Measurements from ENCODE around the gene SLC24A1. TPM values are rescaled to one million over a fixed set of nuclear protein-coding genes. Genes with fewer than 3 reads are reported as not detected.

SLC24A1 gene
- polyA plus RNA-seq, 4 donors = 20.5 to 23.2 (median 21.7) TPM

DNA sequence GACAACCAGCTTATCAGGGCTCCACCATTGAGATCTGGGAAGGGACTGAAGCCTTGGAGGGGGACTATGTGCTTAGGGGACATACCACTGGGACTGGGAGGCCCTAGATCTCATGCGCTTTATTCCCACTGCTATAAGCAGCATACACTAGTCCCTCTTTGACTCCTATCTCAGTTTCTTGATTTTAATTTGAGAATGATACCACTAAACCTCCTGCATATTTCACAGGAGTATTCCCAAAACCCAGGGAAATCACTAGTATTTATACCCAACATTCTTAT lies 29.2 kb downstream of the SLC24A1 start:
- no peak for DNase-seq (ENCODE audit: low read depth in 4 of 4, low spot score in 3 of 4)

DNA sequence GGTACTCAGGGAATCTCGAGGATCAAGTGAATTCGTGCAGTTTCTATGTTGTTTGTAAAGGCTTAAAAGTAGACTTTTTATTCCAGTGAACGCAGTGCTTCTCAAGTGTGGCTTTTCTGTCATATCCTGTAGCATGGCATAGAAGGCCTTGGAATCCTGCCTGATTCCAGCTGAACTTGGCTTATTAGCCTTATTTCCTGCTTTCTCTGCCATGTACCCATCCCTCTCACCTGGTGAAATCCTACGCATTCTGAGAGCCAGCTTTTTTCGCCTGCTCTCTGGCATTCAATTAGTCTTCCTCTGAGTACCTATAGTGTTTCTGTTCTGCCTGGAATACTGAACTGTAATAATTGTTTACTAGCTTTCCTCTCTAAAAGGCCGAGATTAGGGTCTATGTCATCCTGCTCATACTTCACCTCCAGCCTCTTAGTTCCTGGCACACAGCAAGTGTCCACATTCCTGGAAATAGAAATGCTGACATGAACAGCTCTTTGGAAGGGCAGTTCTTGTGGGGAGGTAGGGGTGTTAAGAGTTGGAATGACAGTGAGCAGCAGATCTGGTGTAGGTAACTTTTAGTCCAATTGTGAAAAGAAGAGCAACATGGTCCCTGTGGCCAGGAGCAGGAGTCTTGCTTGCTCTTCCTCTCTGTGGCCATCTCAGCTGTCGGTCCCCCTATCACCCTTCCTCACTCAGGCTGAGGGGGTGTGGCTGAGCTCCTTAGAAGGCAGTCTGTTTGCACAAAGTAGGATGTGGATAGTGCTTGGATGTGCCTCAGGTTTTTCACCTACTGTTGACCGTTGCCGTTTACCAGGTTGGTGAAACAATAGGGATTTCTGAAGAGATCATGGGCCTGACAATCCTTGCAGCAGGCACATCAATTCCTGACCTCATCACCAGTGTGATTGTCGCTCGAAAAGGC lies 30.4 kb downstream of the SLC24A1 start:
- no peak for DNase-seq (ENCODE audit: low read depth in 4 of 4, low spot score in 3 of 4)

DNA sequence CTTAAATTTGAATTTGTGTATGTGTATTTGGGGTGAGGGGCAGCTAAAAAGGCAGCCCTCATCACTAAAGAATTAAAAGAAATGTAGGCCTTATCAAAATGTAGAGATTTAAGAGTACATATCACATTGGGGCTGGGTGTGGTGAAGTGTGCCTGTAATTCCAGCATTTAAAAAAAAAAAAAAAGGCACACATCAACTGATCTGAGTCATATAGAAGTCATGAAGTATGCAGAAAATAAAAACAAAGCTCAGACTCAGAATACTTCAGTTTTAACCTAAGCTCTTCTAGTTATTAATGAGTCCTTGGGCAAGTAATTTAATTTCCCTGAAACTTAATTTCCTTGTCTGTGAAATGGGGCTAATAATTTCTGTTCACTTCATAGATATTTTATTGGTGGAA lies 31.6 kb downstream of the SLC24A1 start:
- no peak for DNase-seq (ENCODE audit: low read depth in 4 of 4, low spot score in 3 of 4)

DNA sequence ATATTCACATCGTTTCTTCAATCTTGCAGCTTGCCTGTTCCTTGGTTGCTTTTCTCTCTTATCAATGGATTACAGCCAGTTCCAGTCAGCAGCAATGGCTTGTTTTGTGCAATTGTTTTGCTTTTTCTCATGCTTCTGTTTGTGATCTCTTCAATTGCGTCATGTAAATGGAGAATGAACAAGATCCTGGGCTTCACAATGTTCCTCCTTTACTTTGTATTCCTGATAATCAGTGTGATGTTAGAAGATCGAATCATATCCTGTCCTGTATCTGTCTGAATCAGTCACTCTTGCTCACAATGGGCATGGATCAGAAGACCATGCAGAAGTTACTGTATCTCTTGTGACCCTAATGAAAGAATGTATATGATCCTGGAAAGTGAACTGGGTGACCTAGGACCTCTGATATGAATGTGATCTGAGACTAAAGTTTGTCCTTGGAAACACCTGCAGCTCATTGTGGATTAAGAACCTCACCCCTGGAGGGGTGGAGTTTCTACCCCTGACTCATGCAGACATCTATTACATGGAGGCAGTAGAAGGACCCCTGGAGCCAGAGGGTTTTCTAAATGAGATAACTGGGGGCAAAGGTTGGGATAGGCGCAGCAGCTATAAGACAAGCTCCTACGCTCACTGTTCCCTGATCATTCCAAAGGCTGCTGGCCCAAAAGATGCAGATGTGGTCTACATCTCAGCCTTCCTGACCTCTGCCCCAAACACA lies 32.2 kb downstream of the SLC24A1 start:
- DNase-seq (ENCODE audit: low read depth in 4 of 4, low spot score in 3 of 4) = no peak

DNA sequence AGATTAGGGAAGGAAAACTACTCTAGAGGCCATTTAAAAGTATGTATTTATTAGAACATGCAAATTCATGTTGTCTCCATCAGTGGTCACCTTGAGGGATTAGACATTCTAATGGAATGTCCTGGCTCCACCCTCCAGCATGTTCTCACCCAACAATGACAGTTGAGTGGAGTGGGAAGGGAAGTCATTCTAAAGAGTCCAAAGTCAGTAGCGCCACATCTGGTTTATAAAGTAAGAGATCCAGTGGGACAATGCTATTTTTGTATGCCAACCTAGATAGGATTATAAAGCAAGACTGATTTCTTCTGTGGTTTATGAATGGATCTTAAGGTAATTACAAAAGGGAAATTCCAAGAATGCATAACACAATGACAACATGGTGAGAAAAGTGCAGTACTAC lies 33.3 kb downstream of the SLC24A1 start:
- no peak for DNase-seq (ENCODE audit: low read depth in 4 of 4, low spot score in 3 of 4)

DNA sequence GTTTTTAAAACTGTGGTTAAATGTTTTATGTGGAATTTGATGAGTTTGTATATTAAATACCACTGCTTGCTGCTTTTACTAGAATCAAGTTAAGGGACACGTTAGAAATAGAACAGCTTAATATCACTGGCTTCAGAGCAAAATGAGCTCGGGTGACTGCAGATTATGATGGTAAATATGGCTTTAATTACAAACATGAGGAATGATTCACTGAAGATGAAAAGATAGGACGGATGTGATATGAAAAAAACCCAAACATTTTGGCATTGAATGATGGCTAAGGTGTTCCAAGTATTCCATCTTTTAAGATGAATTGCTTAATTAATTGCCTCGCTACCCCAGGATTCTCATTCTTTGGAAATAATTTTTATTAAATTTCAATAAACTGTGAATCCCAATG lies 33.7 kb downstream of the SLC24A1 start:
- no peak for DNase-seq (ENCODE audit: low read depth in 4 of 4, low spot score in 3 of 4)

DNA sequence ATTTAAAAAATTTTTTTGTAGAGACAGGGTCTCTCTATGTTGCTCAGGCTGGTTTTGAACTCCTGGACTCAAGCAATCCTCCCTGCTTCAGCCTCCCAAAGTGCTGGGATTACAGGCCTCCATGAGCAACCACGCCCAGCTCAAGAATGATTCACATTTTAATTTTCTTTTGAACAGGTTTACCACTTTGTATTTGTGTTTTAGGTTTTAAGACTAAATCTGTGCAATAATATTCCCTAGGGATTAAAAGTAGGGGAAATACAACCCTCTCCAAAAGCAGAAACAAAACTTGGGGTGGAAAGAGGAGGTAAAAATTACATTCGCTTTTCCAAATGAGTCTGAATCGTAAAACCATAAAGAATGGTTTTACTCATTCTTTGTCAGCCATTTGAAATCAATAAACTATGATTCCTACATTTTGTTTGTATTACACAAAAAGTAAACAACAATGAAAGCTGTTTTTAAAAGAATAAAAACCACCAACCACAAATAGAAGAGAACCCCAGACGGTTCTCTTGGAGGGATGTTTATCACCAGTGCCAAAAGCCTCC lies 37.8 kb downstream of the SLC24A1 start:
- DNase-seq (ENCODE audit: low read depth in 4 of 4, low spot score in 3 of 4) = no peak

DNA sequence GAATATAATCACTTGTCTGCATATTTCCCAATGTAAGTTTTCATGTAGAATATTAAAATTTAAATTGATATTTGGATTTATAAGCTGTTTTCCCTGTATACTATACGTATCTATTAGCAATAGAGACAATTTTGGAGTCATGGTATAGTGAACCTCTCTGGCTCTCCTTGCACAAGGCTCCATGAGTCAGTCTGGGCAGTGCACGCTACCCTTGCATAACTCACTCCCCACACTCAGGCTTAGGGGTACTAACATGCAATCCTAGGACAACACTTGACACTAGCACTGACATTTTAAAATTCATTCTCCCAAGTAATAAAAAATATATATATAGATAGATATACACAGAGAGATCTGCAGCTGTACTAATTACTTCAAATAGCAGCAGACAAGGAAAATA lies 39.2 kb downstream of the SLC24A1 start:
- DNase-seq (ENCODE audit: low read depth in 4 of 4, low spot score in 3 of 4) = no peak

DNA sequence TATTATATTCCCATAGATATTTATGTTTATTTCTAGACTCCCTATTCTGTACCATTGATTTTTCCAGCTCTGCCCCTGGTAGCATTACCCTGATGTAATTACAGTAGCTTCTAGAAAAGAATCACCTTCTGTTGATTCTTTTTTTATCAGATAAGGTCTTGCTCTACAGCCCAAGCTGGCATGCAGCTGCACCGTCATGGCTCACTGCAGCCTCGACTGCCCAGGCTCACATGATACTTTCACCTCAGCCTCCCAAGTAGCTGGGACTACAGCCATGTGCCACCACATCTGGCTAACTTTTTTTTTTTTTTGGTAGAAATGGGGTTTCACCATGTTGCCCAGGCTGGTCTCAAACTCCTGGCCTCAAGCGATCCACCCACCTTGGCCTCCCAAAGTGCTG lies 41.8 kb downstream of the SLC24A1 start:
- DNase-seq (ENCODE audit: low read depth in 4 of 4, low spot score in 3 of 4) = peak in 2 of 4 donors; percentile 3 to 13

DNA sequence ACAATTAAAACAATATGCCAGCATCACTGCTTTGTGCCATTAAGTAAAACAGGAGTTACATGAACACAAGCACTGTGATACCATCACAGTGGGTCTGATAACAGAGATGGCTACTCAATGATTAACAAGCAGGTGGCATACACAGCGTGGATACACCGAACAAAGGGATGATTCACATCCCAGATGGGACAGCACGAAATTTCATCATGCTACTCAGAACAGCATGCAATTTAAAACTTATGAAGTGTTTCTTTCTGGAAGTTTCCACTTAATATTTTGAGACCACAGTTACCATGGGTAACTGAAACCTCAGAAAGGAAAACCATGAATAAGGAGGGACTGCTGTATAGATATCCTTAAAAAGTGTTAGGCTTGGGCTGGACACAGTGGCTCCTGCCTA lies 44.5 kb downstream of the SLC24A1 start:
- no peak for DNase-seq (ENCODE audit: low read depth in 4 of 4, low spot score in 3 of 4)

DNA sequence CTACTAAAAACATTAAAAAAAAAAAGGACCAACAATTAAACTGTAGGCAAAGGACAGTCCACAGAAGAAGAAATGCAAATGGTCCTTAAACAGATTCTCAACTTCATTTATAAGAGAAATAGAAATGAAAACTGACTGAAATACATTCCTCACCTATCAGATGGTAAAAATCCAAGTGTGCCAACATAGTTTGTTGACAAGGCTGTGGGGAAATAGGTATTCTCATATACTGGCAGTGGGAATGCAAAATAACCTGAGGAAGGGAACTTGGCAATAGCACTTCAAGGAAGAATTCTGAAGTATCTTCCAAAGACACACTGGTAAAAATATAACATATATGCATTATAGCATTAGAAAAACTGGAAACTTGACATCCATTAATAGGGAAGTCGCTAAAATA lies 53.8 kb downstream of the SLC24A1 start:
- no peak for DNase-seq (ENCODE audit: low read depth in 4 of 4, low spot score in 3 of 4)

DNA sequence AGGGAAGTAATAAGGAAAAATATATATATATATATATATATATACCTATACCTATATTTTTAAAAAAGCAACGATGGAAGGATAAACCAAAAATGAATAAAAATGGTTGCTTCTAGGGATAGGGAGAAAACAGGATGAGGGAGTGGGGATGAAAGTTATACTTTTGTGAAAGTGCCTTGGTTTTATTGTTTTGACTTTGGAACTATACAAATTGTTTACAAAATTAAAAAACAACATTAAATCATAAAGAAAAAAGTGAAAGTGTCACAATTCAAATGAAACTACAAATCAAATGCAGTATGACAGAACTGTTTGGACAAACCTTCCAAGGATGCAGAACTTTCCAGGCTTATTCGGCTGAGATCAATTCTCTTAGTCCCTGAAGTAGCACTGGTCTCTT lies 54.4 kb downstream of the SLC24A1 start:
- no peak for DNase-seq (ENCODE audit: low read depth in 4 of 4, low spot score in 3 of 4)

DNA sequence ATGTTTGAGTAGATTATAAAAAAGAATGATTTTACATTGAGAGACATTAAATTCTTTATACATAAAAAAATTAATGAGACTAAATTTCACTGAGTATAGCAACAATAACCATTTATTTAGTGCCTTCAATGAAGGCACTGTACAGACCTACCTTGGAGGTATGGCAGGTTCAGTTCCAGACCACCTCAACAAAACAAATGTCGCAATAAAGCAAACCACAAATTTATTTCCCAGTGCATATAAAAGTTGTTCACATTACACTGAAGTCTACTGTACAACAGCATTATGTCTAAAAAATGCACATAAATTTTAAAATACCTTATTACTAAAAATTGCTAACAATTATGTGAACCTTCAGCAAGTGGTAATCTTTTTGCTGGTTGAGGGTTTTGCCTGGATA lies 58.8 kb downstream of the SLC24A1 start:
- no peak for DNase-seq (ENCODE audit: low read depth in 4 of 4, low spot score in 3 of 4)

DNA sequence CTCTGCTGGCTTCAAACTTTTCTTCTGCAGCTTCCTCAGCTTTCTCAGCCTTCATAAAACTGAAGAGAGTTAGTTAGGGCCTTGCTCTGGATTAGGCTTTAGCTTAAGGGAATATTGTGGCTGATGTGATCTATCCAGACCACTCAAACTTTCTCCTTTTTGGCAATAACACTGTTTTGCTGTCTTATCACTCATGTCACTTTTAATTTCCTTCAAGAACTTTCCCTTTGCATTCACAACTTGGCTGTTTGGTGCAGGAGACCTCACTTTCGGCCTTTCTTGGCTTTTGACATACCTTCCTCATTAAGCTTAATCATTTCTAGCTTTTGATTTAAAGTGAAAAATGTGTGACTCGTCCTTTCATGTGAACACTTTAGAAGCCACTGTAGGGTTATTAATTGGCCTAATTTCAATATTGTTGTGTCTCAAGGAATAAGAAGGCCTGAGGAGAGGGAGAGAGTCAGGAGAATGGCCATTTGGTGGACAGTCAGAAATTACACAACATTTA lies 60.7 kb downstream of the SLC24A1 start:
- DNase-seq (ENCODE audit: low read depth in 4 of 4, low spot score in 3 of 4) = no peak

DNA sequence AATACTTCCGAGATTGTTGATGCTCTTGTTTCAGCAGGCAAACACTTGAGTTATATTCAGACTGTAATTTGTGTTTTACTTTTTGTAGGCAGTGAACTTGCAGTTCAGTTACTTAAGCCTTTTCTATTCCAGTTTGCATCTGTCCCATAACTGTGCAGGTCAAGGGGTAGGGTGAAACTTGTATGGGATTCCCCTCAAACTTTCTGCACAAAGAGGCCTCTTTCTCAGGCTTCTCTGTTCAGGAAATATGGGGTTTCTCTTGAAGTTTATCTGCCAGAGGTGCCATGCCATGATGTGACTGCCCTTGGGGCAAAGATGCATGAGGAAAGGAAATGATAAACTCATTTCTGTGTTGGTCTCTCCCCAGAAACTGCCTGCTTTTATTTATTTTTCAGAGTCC lies 66.7 kb downstream of the SLC24A1 start:
- DNase-seq (ENCODE audit: low read depth in 4 of 4, low spot score in 3 of 4) = no peak

DNA sequence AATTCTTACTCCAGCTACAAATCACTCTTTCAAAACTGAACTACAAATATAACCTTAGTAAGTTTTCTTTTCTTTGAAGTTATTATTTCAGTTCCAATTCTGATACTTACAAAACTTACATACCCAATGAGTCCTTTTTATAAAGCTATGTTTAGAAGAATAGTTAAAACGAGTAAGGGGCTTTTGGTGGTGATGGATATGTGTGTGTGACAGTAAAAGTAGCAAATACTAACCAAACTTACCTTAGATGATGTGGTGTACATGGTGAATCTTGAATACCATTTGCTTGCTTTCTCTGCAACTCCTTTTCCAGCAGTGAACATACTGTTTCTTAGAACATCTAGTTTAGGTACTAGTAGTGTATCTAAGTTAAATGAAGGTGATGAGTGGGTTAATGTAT lies 68.4 kb downstream of the SLC24A1 start:
- DNase-seq (ENCODE audit: low read depth in 4 of 4, low spot score in 3 of 4) = no peak

DNA sequence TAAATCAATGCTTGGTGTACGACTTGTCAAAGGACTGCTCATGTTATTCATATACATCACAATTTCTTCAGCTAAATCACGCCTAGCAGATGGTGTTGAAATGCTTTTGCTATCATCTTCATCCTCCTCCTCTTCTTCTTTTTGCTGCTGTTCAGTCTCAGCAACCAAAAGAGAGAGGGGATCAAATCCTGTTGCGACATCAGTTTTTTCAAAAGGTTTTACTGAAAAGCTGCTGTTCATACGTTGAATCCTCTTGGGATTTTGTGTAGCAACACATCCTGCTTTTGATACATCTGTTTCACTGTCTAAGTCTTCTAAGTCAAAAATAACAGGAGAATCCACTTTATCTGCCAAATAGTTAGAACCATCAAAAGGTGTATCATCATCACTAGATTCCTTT lies 69.0 kb downstream of the SLC24A1 start:
- no peak for DNase-seq (ENCODE audit: low read depth in 4 of 4, low spot score in 3 of 4)

DNA sequence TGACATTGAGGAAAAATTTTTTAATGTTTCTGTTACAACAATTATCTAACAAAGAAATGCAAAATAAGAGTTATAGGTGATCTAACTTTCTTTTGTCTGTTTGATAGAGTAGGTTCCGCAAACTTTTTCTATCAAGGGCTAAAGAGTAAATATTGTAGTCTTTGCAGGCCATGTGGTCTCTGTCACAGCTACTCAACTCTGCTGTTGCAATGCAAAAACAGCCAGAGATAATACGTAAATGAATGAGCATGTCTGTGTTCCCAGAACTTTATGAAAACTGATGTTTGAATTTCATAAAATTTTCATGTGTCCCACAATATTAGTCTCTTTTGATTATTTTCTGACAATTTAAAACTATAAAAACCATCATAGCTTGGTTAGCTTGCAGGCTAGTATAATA lies 73.3 kb downstream of the SLC24A1 start:
- no peak for DNase-seq (ENCODE audit: low read depth in 4 of 4, low spot score in 3 of 4)

Data from right renal pelvis (tissue), 4 donors.